Esophagus squamous epithelium (tissue), 4 donors: ENCODE results near the gene LRRN3.

ENCODE experiments used
- CTCF ChIP-seq, 6 experiments: fragments of 450-650 bp in 4 of 6; fragments of 200-600 bp in 2 of 6; sonication (generic) in 2 of 6; IDR thresholded peaks; one replicate each; pipeline ENCODE4 v1.5.1; 2016 to 2019; ENCODE audit warnings: antibody characterized with exemption in 6 of 6, mild to moderate bottlenecking in 4 of 6, moderate library complexity in 4 of 6
- POLR2A ChIP-seq, 4 donors: fragments of 450-650 bp; IDR thresholded peaks; one replicate each; pipeline ENCODE4 v1.6.1; 2017; ENCODE audit warnings: antibody characterized with exemption in 4 of 4, mild to moderate bottlenecking in 4 of 4, moderate library complexity in 3 of 4

- TF ChIP-seq CTCF (IDR thresholded peaks at IDR 0.05) (no peak), POLR2A (IDR thresholded peaks at IDR 0.05) (no peak)
Measured at GRCh38 chr7:111129435-111129834, 38.5 kb downstream of the LRRN3 start.
